B cell (primary cell): Measurements from ENCODE around the gene EDAR. TPM values are rescaled to one million over a fixed set of nuclear protein-coding genes. Genes with fewer than 3 reads are reported as not detected.

Source experiments
- ATAC-seq: fragments of 200-7000 bp; cut with Tn5 transposase; one replicate; pipeline ENCODE4 v1.10.0; 2021; ENCODE audit warnings: low read depth, mild to moderate bottlenecking, moderate number of reproducible peaks, moderate library complexity
- CTCF ChIA-PET: fragments of 350-600 bp; sonication (Branson Sonifier 250); formaldehyde crosslinking; loops from one replicate; lab custom pipeline; 2021; ENCODE audit warnings: antibody characterized with exemption, inconsistent platforms; lab: Charles Lee
- POLR2A ChIA-PET: fragments of 350-600 bp; sonication (Branson Sonifier 250); formaldehyde crosslinking; loops from one replicate; lab custom pipeline; 2021; ENCODE audit warnings: antibody characterized with exemption; lab: Charles Lee
- DNase-seq: peaks from one replicate; pipeline ENCODE4 v3.0.0; 2013
- H2AFZ ChIP-seq: 2 replicates; pipeline ENCODE4 v1.6.1; 2012; ENCODE audit warnings: mild to moderate bottlenecking, low read depth, low read length; ENCODE audit not compliant: insufficient read depth, poor library complexity, severe bottlenecking
- H3K27ac ChIP-seq, 2 donors: 1 replicate in 1 of 2; 2 replicates in 1 of 2; pipeline ENCODE4 v1.5.1; 2012 to 2013; ENCODE audit warnings: low read length in 2 of 2, mild to moderate bottlenecking in 2 of 2, moderate library complexity in 1 of 2
- H3K27me3 ChIP-seq, 4 experiments: fragments of 200-600 bp in 1 of 4; sonication (generic) in 1 of 4; replicated peaks in 1 of 4; 1 replicate in 2 of 4; 2 replicates in 2 of 4; pipeline versions ENCODE4 v1.6.1 to v1.7.0; 2013 to 2016; ENCODE audit warnings: low read length in 3 of 4, mild to moderate bottlenecking in 2 of 4, mixed read lengths in 1 of 4, moderate library complexity in 1 of 4; ENCODE audit not compliant: insufficient read depth in 4 of 4, control insufficient read depth in 3 of 4; ENCODE audit errors: control extremely low read depth in 1 of 4
- H3K36me3 ChIP-seq, 2 experiments: replicated peaks in 1 of 2; 1 replicate in 1 of 2; 2 replicates in 1 of 2; pipeline versions ENCODE4 v1.6.1 to v1.7.1; 2013; ENCODE audit warnings: low read length in 1 of 2; ENCODE audit not compliant: insufficient read depth in 2 of 2, control insufficient read depth in 1 of 2; ENCODE audit errors: control extremely low read depth in 1 of 2, extremely low read depth in 1 of 2
- H3K4me1 ChIP-seq, 2 donors: fragments of 200-600 bp in 1 of 2; sonication (generic) in 1 of 2; 1 replicate in 1 of 2; 2 replicates in 1 of 2; pipeline versions ENCODE4 v1.5.1 to v1.6.1; 2013 to 2017; ENCODE audit warnings: low read length in 2 of 2; ENCODE audit not compliant: control insufficient read depth in 2 of 2, insufficient read depth in 2 of 2
- H3K4me2 ChIP-seq: replicated peaks from 2 replicates; pipeline ENCODE3; 2012; ENCODE audit warnings: mild to moderate bottlenecking, low read depth, low read length; ENCODE audit not compliant: poor library complexity, severe bottlenecking
- H3K4me3 ChIP-seq, 5 experiments: fragments of 200-600 bp in 1 of 5; sonication (generic) in 1 of 5; 1 replicate in 3 of 5; 2 replicates in 2 of 5; pipeline versions ENCODE4 v1.5.1 to v1.7.0; 2011 to 2016; ENCODE audit warnings: low read length in 4 of 5, mild to moderate bottlenecking in 4 of 5, low read depth in 2 of 5, control low read depth in 1 of 5, moderate library complexity in 1 of 5; ENCODE audit not compliant: insufficient read depth in 1 of 5; ENCODE audit errors: control extremely low read depth in 1 of 5, extremely low read depth in 1 of 5
- H3K79me2 ChIP-seq: fragments of 200-600 bp; sonication (generic); one replicate; pipeline ENCODE4 v1.6.0; 2016; ENCODE audit warnings: low read length; ENCODE audit not compliant: control insufficient read depth, insufficient read depth
- H3K9ac ChIP-seq: fragments of 200-600 bp; sonication (generic); 2 replicates; pipeline ENCODE4 v1.6.1; 2017; ENCODE audit warnings: mild to moderate bottlenecking, low read length, moderate library complexity
- H3K9me3 ChIP-seq, 3 donors: one replicate each; pipeline versions ENCODE4 v1.6.1 to v1.7.1; 2013; ENCODE audit warnings: low read length in 2 of 3; ENCODE audit not compliant: control insufficient read depth in 2 of 3, insufficient read depth in 1 of 3; ENCODE audit errors: control extremely low read depth in 1 of 3
- H4K20me1 ChIP-seq: 2 replicates; pipeline ENCODE4 v1.6.0; 2012; ENCODE audit warnings: mild to moderate bottlenecking, low read length; ENCODE audit not compliant: insufficient read depth, control insufficient read depth, poor library complexity, severe bottlenecking
- H3K27ac Mint-ChIP-seq: one replicate; pipeline ENCODE4 v1.8.0; 2021; ENCODE audit warnings: mixed read lengths
- H3K27me3 Mint-ChIP-seq: one replicate; pipeline ENCODE4 v1.8.0; 2021; ENCODE audit warnings: mixed read lengths
- H3K4me1 Mint-ChIP-seq: one replicate; pipeline ENCODE4 v1.8.0; 2021; ENCODE audit warnings: mixed read lengths
- H3K4me3 Mint-ChIP-seq: one replicate; pipeline ENCODE4 v1.8.0; 2021; ENCODE audit warnings: mixed read lengths
- H3K9me3 Mint-ChIP-seq: one replicate; pipeline ENCODE4 v1.8.0; 2022; ENCODE audit warnings: mixed read lengths; ENCODE audit not compliant: insufficient read depth
- CTCF ChIP-seq: fragments of 200-600 bp; IDR thresholded peaks from one replicate; pipeline ENCODE4 v1.8.0; 2022; ENCODE audit warnings: antibody characterized with exemption, mild to moderate bottlenecking
- EZH2 ChIP-seq: IDR thresholded peaks from 2 replicates; pipeline ENCODE4 v1.6.1; 2012; ENCODE audit warnings: borderline replicate concordance, low read depth, mild to moderate bottlenecking, moderate library complexity, low read length; ENCODE audit not compliant: insufficient read depth, poor library complexity, severe bottlenecking
- WGBS: methylation state at CpG from one replicate; pipeline ENCODE4 v1.1.5; 2013; ENCODE audit warnings: missing lambda C conversion rate; ENCODE audit not compliant: insufficient coverage; 5-methylcytosine and 5-hydroxymethylcytosine counted together
- intact Hi-C: fragments of 100-400 bp; cut with micrococcal nuclease; formaldehyde crosslinking; loops from one replicate; pipeline ENCODE4 v1.10.0; 2022
- polyA plus RNA-seq: library from polyadenylated mRNA; depleted of rRNA; stranded (reverse); fragments of >200 nt; gene quantifications from 2 replicates; pipeline ENCODE4 v1.2.3, GENCODE V29; 2012
- total RNA-seq, 2 donors: library from RNA; stranded (reverse); fragments of 120-200 nt in 1 of 2; gene quantifications; 1 replicate in 1 of 2; 2 replicates in 1 of 2; pipeline versions ENCODE4 v1.2.3 to v1.2.4, GENCODE V29; 2013 to 2022

Gene EDAR
- total and polyA plus RNA-seq, 2 donors (not counting 1 experiment from before 2014, with no cell fraction given): 0.03 TPM; not detected in 1

- intact Hi-C loops: no loop called here
- no peak overlapping the region for H3K27ac ChIP-seq
- POLR2A ChIA-PET: no interaction called here
- H3K4me2 ChIP-seq: no peak overlapping the region
- DNase-seq (no peak), ATAC-seq (no peak)
- Mint-ChIP-seq H3K9me3 (no peaks in the 10 kb centered on the region), H3K4me1 (no peaks in the 10 kb centered on the region), H3K27me3 (peaks cover 7% of the 10 kb centered on the region), H3K4me3 (no peak overlapping the region), H3K27ac (no peak overlapping the region)
- no peak overlapping the region for H2AFZ ChIP-seq
- H3K4me3 ChIP-seq: no peak overlapping the region
- no peaks in the 10 kb centered on the region for H4K20me1 ChIP-seq
- peaks cover 0 to 4% (median 0%) of the 10 kb centered on the region in 3 donors for H3K9me3 ChIP-seq
- TF ChIP-seq CTCF (no peak), EZH2 (no peak)
- CTCF ChIA-PET: no interaction called here
- WGBS: 90% methylated on average over 1 of the region's 1 CpG
- no peak overlapping the region for H3K9ac ChIP-seq
- no peaks in the 10 kb centered on the region for H3K36me3 ChIP-seq
- no peaks in the 10 kb centered on the region for H3K27me3 ChIP-seq
- no peaks in the 10 kb centered on the region for H3K79me2 ChIP-seq
- no peaks in the 10 kb centered on the region for H3K4me1 ChIP-seq
Observed at GRCh38 chr2:108970369-108970768, 18.7 kb downstream of the EDAR start.

DNA sequence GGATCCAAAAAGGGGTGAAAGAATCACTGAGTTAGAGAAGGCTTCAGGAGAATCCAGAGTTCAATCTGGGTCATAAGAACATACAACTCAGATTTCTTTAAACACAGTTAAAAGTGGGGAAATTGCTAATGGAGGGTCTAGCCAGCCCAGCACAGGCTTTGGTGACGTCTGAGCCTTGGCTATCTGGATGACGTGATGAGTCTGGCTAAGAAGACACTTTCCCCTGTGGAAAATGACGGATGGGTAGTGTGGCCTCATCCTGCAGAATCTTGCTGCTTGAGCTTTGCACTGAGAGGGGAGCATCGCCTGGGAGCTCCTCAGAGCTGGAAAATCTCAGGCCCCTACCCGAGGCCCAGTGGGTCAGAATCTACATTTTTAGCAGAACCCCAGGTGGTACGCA is 19.2 kb downstream of the EDAR start:
- Mint-ChIP-seq H3K4me3 (no peak overlapping the region), H3K4me1 (no peaks in the 10 kb centered on the region), H3K9me3 (no peaks in the 10 kb centered on the region), H3K27ac (no peak overlapping the region), H3K27me3 (peaks cover 7% of the 10 kb centered on the region)
- H3K9me3 ChIP-seq: peaks cover 0 to 4% (median 0%) of the 10 kb centered on the region in 3 donors
- H3K4me2 ChIP-seq: no peak overlapping the region
- H3K4me3 ChIP-seq: no peak overlapping the region
- no peaks in the 10 kb centered on the region for H3K4me1 ChIP-seq
- intact Hi-C loops: no loop called here
- H3K79me2 ChIP-seq: no peaks in the 10 kb centered on the region
- H4K20me1 ChIP-seq: no peaks in the 10 kb centered on the region
- WGBS: 85% methylated on average over 6 of the region's 6 CpGs
- H3K9ac ChIP-seq: no peak overlapping the region
- ChIA-PET POLR2A (no interaction called here), CTCF (no interaction called here)
- DNase-seq (no peak), ATAC-seq (no peak)
- no peak overlapping the region for H3K27ac ChIP-seq
- H2AFZ ChIP-seq: no peak overlapping the region
- H3K36me3 ChIP-seq: no peaks in the 10 kb centered on the region
- H3K27me3 ChIP-seq: no peaks in the 10 kb centered on the region
- TF ChIP-seq CTCF: no peak
- TF ChIP-seq EZH2: no peak
